WTC11 (cell line): ENCODE results near the gene BLZF1. TPM values are rescaled to one million over a fixed set of nuclear protein-coding genes. Genes with fewer than 3 reads are reported as not detected.
A peak's percentile ranks its signal among the peaks of the same experiment; 100 is the strongest.

ENCODE experiments used
- ATAC-seq: fragments of 200-7000 bp; cut with Tn5 transposase; 2 replicates; pipeline ENCODE4 v1.10.0; 2021; ENCODE audit warnings: mild to moderate bottlenecking, moderate library complexity
- CTCF ChIA-PET: fragments of 300-600 bp; sonication (Branson Sonifier 250); formaldehyde crosslinking; loops from one replicate; lab custom pipeline; 2021; ENCODE audit warnings: antibody characterized with exemption; lab: Charles Lee
- POLR2A ChIA-PET: fragments of 350-600 bp; sonication (Branson Sonifier 250); formaldehyde crosslinking; loops from one replicate; lab custom pipeline; 2021; ENCODE audit warnings: antibody characterized with exemption; lab: Charles Lee
- DNase-seq: peaks from one replicate; pipeline ENCODE4 v3.0.0; 2021; ENCODE audit warnings: low spot score
- H3K27ac Mint-ChIP-seq: 2 replicates; pipeline ENCODE4 v1.8.0; 2021; ENCODE audit warnings: mixed read lengths
- H3K27me3 Mint-ChIP-seq: 2 replicates; pipeline ENCODE4 v1.8.0; 2021; ENCODE audit warnings: low read depth, mild to moderate bottlenecking, moderate library complexity, mixed read lengths
- H3K36me3 Mint-ChIP-seq: 2 replicates; pipeline ENCODE4 v1.8.0; 2021; ENCODE audit warnings: mixed read lengths
- H3K4me1 Mint-ChIP-seq: 2 replicates; pipeline ENCODE4 v1.8.0; 2022; ENCODE audit warnings: mixed read lengths
- H3K4me3 Mint-ChIP-seq: 2 replicates; pipeline ENCODE4 v1.8.0; 2021; ENCODE audit warnings: mild to moderate bottlenecking, moderate library complexity, mixed read lengths
- H3K9me3 Mint-ChIP-seq: 2 replicates; pipeline ENCODE4 v1.8.0; 2021; ENCODE audit warnings: mixed read lengths
- FOXJ3 ChIP-seq: sonication (generic); formaldehyde crosslinking; IDR thresholded peaks from 2 replicates; pipeline ENCODE4 v1.9.0; 2021; ENCODE audit warnings: missing genetic modification reagents, mild to moderate bottlenecking, borderline replicate concordance
- HMGA2 ChIP-seq: fragments of 250-450 bp; sonication (Bioruptor Pico); IDR thresholded peaks from 2 replicates; pipeline ENCODE4 v1.4.0; 2021; ENCODE audit warnings: mild to moderate bottlenecking, moderate library complexity
- IRF2 ChIP-seq: sonication (generic); formaldehyde crosslinking; IDR thresholded peaks from 2 replicates; pipeline ENCODE4 v1.8.0; 2022; ENCODE audit warnings: low read depth, missing genetic modification reagents, borderline replicate concordance
- JUN ChIP-seq: sonication (generic); formaldehyde crosslinking; IDR thresholded peaks from 2 replicates; pipeline ENCODE4 v1.8.0; 2023; ENCODE audit warnings: mild to moderate bottlenecking, missing genetic modification reagents
- NFATC4 ChIP-seq: fragments of 250-450 bp; sonication (Bioruptor Pico); IDR thresholded peaks from 2 replicates; pipeline ENCODE4 v1.9.0; 2021; ENCODE audit warnings: mild to moderate bottlenecking
- TEAD1 ChIP-seq: sonication (generic); formaldehyde crosslinking; IDR thresholded peaks from 2 replicates; pipeline ENCODE4 v1.8.0; 2022; ENCODE audit warnings: mild to moderate bottlenecking, missing genetic modification reagents
- total RNA-seq: library from RNA; stranded (reverse); gene quantifications from 3 replicates; pipeline ENCODE4 v1.2.3, GENCODE V29; 2021
- TF ChIP-seq, protein P1 (sequence below): fragments of 250-450 bp; sonication (Bioruptor Pico); IDR thresholded peaks from 2 replicates; pipeline ENCODE4 v1.9.0; 2021; ENCODE audit warnings: mild to moderate bottlenecking
- TF ChIP-seq, protein P2 (sequence below): sonication (generic); formaldehyde crosslinking; IDR thresholded peaks from 2 replicates; pipeline ENCODE4 v1.8.0; 2023; ENCODE audit warnings: mild to moderate bottlenecking, missing genetic modification reagents
- TF ChIP-seq, protein P3 (sequence below): sonication (generic); formaldehyde crosslinking; IDR thresholded peaks from 2 replicates; pipeline ENCODE4 v1.8.0; 2023; ENCODE audit warnings: missing genetic modification reagents, mild to moderate bottlenecking, borderline replicate concordance
- TF ChIP-seq, protein P4 (sequence below): sonication (generic); formaldehyde crosslinking; IDR thresholded peaks from 2 replicates; pipeline ENCODE4 v1.8.1; 2022; ENCODE audit warnings: missing genetic modification reagents, borderline replicate concordance
- TF ChIP-seq, protein P5 (sequence below): sonication (generic); formaldehyde crosslinking; IDR thresholded peaks from 2 replicates; pipeline ENCODE4 v1.8.0; 2022; ENCODE audit warnings: missing genetic modification reagents

BLZF1 gene
- total RNA-seq, 1 experiment from 2014 or later, result 8.3 TPM

DNA sequence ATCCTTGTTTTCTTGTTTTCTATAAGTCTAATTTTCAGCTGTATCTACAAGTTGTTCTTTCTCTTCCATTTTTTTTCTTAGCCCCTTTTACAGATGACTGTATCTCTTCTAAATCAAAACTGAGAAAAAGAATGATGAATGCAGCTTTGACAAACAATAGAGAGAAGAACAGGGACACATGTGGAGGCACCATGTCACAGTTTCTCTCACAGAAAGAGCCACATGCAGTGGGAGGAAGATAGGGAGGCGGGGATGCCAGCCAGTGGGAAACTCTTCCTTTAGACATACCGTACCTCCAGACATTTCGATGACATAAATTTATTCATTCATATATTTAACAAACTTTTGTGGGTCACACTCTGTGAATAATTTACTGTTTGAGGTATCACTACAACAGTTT lies 45.9 kb upstream of the BLZF1 start:
- Mint-ChIP-seq H3K4me1 (peaks cover 22% of the 10 kb centered on the region), H3K9me3 (no peaks in the 10 kb centered on the region), H3K27me3 (no peaks in the 10 kb centered on the region), H3K4me3 (no peak overlapping the region), H3K27ac (no peak overlapping the region), H3K36me3 (no peaks in the 10 kb centered on the region)
- TF ChIP-seq, protein P1, sequence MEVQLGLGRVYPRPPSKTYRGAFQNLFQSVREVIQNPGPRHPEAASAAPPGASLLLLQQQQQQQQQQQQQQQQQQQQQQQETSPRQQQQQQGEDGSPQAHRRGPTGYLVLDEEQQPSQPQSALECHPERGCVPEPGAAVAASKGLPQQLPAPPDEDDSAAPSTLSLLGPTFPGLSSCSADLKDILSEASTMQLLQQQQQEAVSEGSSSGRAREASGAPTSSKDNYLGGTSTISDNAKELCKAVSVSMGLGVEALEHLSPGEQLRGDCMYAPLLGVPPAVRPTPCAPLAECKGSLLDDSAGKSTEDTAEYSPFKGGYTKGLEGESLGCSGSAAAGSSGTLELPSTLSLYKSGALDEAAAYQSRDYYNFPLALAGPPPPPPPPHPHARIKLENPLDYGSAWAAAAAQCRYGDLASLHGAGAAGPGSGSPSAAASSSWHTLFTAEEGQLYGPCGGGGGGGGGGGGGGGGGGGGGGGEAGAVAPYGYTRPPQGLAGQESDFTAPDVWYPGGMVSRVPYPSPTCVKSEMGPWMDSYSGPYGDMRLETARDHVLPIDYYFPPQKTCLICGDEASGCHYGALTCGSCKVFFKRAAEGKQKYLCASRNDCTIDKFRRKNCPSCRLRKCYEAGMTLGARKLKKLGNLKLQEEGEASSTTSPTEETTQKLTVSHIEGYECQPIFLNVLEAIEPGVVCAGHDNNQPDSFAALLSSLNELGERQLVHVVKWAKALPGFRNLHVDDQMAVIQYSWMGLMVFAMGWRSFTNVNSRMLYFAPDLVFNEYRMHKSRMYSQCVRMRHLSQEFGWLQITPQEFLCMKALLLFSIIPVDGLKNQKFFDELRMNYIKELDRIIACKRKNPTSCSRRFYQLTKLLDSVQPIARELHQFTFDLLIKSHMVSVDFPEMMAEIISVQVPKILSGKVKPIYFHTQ (CRISPR knock-in tag), result no peak
- TF ChIP-seq NFATC4 (no peak), TEAD1 (CRISPR knock-in tag) (no peak), HMGA2 (CRISPR knock-in tag) (no peak), FOXJ3 (CRISPR knock-in tag) (no peak)
- TF ChIP-seq, protein P2, sequence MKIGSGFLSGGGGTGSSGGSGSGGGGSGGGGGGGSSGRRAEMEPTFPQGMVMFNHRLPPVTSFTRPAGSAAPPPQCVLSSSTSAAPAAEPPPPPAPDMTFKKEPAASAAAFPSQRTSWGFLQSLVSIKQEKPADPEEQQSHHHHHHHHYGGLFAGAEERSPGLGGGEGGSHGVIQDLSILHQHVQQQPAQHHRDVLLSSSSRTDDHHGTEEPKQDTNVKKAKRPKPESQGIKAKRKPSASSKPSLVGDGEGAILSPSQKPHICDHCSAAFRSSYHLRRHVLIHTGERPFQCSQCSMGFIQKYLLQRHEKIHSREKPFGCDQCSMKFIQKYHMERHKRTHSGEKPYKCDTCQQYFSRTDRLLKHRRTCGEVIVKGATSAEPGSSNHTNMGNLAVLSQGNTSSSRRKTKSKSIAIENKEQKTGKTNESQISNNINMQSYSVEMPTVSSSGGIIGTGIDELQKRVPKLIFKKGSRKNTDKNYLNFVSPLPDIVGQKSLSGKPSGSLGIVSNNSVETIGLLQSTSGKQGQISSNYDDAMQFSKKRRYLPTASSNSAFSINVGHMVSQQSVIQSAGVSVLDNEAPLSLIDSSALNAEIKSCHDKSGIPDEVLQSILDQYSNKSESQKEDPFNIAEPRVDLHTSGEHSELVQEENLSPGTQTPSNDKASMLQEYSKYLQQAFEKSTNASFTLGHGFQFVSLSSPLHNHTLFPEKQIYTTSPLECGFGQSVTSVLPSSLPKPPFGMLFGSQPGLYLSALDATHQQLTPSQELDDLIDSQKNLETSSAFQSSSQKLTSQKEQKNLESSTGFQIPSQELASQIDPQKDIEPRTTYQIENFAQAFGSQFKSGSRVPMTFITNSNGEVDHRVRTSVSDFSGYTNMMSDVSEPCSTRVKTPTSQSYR (CRISPR knock-in tag), result no peak
- DNase-seq (no peak), ATAC-seq (no peak)
- CTCF ChIA-PET, result interaction anchor here (1.0 kb wide), 1 partner anchor 26 kb away, joined by 5 read pairs; no protein-coding TSS in a partner anchor
- POLR2A ChIA-PET, result no interaction called here

DNA sequence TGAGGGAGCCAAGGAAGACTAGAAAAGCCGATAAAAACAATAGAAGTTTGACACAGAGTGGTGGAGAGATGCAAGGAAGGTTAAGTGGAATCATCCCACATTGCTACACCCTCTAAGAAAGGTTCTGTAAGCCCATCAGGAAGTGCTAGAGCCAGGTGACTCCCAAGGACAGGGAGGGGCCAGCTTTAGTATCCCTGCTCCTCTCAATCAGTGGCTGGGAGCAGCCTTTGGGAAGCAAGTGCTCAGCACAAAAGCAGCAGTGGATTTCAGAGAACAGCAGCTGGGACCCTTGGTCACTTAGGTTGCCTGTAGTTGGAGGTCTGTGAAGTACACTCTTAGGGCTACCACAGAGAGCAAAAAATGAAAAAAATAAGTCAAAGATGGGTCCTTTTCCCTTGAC lies 42.9 kb upstream of the BLZF1 start:
- H3K4me1 Mint-ChIP-seq, result peaks cover 19% of the 10 kb centered on the region
- ChIA-PET CTCF (interaction anchor here (0.6 to 2.7 kb wide), 2 partner anchors 11 to 23 kb away, joined by 3 to 8 read pairs; no protein-coding TSS in a partner anchor), POLR2A (no interaction called here)
- peak; percentile 100 for ATAC-seq
- H3K36me3 Mint-ChIP-seq, result no peaks in the 10 kb centered on the region
- H3K27ac Mint-ChIP-seq, result peak overlapping the region; percentile 86
- no peak overlapping the region for H3K4me3 Mint-ChIP-seq
- TF ChIP-seq JUN (CRISPR knock-in tag), result no peak
- TF ChIP-seq, protein P3, sequence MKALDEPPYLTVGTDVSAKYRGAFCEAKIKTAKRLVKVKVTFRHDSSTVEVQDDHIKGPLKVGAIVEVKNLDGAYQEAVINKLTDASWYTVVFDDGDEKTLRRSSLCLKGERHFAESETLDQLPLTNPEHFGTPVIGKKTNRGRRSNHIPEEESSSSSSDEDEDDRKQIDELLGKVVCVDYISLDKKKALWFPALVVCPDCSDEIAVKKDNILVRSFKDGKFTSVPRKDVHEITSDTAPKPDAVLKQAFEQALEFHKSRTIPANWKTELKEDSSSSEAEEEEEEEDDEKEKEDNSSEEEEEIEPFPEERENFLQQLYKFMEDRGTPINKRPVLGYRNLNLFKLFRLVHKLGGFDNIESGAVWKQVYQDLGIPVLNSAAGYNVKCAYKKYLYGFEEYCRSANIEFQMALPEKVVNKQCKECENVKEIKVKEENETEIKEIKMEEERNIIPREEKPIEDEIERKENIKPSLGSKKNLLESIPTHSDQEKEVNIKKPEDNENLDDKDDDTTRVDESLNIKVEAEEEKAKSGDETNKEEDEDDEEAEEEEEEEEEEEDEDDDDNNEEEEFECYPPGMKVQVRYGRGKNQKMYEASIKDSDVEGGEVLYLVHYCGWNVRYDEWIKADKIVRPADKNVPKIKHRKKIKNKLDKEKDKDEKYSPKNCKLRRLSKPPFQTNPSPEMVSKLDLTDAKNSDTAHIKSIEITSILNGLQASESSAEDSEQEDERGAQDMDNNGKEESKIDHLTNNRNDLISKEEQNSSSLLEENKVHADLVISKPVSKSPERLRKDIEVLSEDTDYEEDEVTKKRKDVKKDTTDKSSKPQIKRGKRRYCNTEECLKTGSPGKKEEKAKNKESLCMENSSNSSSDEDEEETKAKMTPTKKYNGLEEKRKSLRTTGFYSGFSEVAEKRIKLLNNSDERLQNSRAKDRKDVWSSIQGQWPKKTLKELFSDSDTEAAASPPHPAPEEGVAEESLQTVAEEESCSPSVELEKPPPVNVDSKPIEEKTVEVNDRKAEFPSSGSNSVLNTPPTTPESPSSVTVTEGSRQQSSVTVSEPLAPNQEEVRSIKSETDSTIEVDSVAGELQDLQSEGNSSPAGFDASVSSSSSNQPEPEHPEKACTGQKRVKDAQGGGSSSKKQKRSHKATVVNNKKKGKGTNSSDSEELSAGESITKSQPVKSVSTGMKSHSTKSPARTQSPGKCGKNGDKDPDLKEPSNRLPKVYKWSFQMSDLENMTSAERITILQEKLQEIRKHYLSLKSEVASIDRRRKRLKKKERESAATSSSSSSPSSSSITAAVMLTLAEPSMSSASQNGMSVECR (CRISPR knock-in tag), result no peak
- TF ChIP-seq IRF2 (CRISPR knock-in tag), result no peak
- TF ChIP-seq, protein P4, sequence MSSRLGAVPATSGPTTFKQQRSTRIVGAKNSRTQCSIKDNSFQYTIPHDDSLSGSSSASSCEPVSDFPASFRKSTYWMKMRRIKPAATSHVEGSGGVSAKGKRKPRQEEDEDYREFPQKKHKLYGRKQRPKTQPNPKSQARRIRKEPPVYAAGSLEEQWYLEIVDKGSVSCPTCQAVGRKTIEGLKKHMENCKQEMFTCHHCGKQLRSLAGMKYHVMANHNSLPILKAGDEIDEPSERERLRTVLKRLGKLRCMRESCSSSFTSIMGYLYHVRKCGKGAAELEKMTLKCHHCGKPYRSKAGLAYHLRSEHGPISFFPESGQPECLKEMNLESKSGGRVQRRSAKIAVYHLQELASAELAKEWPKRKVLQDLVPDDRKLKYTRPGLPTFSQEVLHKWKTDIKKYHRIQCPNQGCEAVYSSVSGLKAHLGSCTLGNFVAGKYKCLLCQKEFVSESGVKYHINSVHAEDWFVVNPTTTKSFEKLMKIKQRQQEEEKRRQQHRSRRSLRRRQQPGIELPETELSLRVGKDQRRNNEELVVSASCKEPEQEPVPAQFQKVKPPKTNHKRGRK (CRISPR knock-in tag), result no peak
- TF ChIP-seq, protein P5, sequence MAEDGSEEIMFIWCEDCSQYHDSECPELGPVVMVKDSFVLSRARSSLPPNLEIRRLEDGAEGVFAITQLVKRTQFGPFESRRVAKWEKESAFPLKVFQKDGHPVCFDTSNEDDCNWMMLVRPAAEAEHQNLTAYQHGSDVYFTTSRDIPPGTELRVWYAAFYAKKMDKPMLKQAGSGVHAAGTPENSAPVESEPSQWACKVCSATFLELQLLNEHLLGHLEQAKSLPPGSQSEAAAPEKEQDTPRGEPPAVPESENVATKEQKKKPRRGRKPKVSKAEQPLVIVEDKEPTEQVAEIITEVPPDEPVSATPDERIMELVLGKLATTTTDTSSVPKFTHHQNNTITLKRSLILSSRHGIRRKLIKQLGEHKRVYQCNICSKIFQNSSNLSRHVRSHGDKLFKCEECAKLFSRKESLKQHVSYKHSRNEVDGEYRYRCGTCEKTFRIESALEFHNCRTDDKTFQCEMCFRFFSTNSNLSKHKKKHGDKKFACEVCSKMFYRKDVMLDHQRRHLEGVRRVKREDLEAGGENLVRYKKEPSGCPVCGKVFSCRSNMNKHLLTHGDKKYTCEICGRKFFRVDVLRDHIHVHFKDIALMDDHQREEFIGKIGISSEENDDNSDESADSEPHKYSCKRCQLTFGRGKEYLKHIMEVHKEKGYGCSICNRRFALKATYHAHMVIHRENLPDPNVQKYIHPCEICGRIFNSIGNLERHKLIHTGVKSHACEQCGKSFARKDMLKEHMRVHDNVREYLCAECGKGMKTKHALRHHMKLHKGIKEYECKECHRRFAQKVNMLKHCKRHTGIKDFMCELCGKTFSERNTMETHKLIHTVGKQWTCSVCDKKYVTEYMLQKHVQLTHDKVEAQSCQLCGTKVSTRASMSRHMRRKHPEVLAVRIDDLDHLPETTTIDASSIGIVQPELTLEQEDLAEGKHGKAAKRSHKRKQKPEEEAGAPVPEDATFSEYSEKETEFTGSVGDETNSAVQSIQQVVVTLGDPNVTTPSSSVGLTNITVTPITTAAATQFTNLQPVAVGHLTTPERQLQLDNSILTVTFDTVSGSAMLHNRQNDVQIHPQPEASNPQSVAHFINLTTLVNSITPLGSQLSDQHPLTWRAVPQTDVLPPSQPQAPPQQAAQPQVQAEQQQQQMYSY, result peak; percentile 88
- H3K9me3 Mint-ChIP-seq, result peaks cover 9% of the 10 kb centered on the region; the same call in 1 of the 2 replicates
- peak; percentile 55 for DNase-seq
- H3K27me3 Mint-ChIP-seq, result no peaks in the 10 kb centered on the region; the same call in 1 of the 2 replicates
